Dendritic cell treated with granulocyte-macrophage colony-stimulating factor and Interleukin-4, amounts not matched to agents 40 ng/mL and 50 ng/mL, for 4 days (primary cell): ENCODE data around the gene DOCK9.

Experiments
- H3K27ac Mint-ChIP-seq: one replicate; pipeline ENCODE4 v1.8.0; 2022; ENCODE audit warnings: mild to moderate bottlenecking, mixed read lengths
- H3K27me3 Mint-ChIP-seq: one replicate; pipeline ENCODE4 v1.8.0; 2022; ENCODE audit warnings: mild to moderate bottlenecking, mixed read lengths
- H3K36me3 Mint-ChIP-seq: one replicate; pipeline ENCODE4 v1.8.0; 2022; ENCODE audit warnings: low read depth, mixed read lengths
- H3K4me1 Mint-ChIP-seq: one replicate; pipeline ENCODE4 v1.8.0; 2022; ENCODE audit warnings: low read depth, mixed read lengths
- H3K4me3 Mint-ChIP-seq: one replicate; pipeline ENCODE4 v1.8.0; 2022; ENCODE audit warnings: mild to moderate bottlenecking, moderate library complexity, mixed read lengths
- H3K9me3 Mint-ChIP-seq: one replicate; pipeline ENCODE4 v1.8.0; 2022; ENCODE audit warnings: mixed read lengths
- intact Hi-C: fragments of 100-400 bp; cut with micrococcal nuclease; formaldehyde crosslinking; loops from one replicate; pipeline ENCODE4 v1.15.0; 2022

DOCK9 gene

GRCh38 chr13:98959786-98960605 lies 17.9 kb downstream of the DOCK9 start:
- H3K4me3 Mint-ChIP-seq, result no peak overlapping the region
- peaks cover 12% of the 10 kb centered on the region for H3K27me3 Mint-ChIP-seq
- H3K9me3 Mint-ChIP-seq, result no peaks in the 10 kb centered on the region
- no peaks in the 10 kb centered on the region for H3K4me1 Mint-ChIP-seq
- H3K36me3 Mint-ChIP-seq, result no peaks in the 10 kb centered on the region
- no peak overlapping the region for H3K27ac Mint-ChIP-seq
- intact Hi-C loops, result no loop called here

- Mint-ChIP-seq H3K4me3 (no peak overlapping the region), H3K4me1 (no peaks in the 10 kb centered on the region), H3K27me3 (peaks cover 10% of the 10 kb centered on the region), H3K9me3 (no peaks in the 10 kb centered on the region), H3K36me3 (no peaks in the 10 kb centered on the region), H3K27ac (no peak overlapping the region)
- intact Hi-C loops, result no loop called here
Observed at GRCh38 chr13:98959291-98959690, 18.6 kb downstream of the DOCK9 start.

GRCh38 chr13:98958443-98958794 lies 19.4 kb downstream of the DOCK9 start:
- Mint-ChIP-seq H3K9me3 (no peaks in the 10 kb centered on the region), H3K27me3 (peaks cover 12% of the 10 kb centered on the region), H3K36me3 (no peaks in the 10 kb centered on the region), H3K27ac (no peak overlapping the region), H3K4me1 (no peaks in the 10 kb centered on the region), H3K4me3 (no peak overlapping the region)
- intact Hi-C loops, result no loop called here

- H3K9me3 Mint-ChIP-seq, result no peaks in the 10 kb centered on the region
- no peaks in the 10 kb centered on the region for H3K4me1 Mint-ChIP-seq
- no peak overlapping the region for H3K4me3 Mint-ChIP-seq
- intact Hi-C loops, result no loop called here
- no peaks in the 10 kb centered on the region for H3K36me3 Mint-ChIP-seq
- no peak overlapping the region for H3K27ac Mint-ChIP-seq
- peaks cover 10% of the 10 kb centered on the region for H3K27me3 Mint-ChIP-seq
Observed at GRCh38 chr13:98957731-98958442, 20.0 kb downstream of the DOCK9 start.

GRCh38 chr13:98955336-98955735 lies 22.5 kb downstream of the DOCK9 start:
- Mint-ChIP-seq H3K4me1 (no peaks in the 10 kb centered on the region), H3K27ac (no peak overlapping the region), H3K27me3 (peaks cover 7% of the 10 kb centered on the region), H3K36me3 (no peaks in the 10 kb centered on the region), H3K9me3 (no peaks in the 10 kb centered on the region), H3K4me3 (no peak overlapping the region)
- intact Hi-C loops, result no loop called here

GRCh38 chr13:98954313-98954712 lies 23.6 kb downstream of the DOCK9 start:
- H3K9me3 Mint-ChIP-seq, result no peaks in the 10 kb centered on the region
- no peak overlapping the region for H3K4me3 Mint-ChIP-seq
- intact Hi-C loops, result no loop called here
- peaks cover 7% of the 10 kb centered on the region for H3K27me3 Mint-ChIP-seq
- H3K4me1 Mint-ChIP-seq, result no peaks in the 10 kb centered on the region
- H3K27ac Mint-ChIP-seq, result no peak overlapping the region
- H3K36me3 Mint-ChIP-seq, result no peaks in the 10 kb centered on the region

- Mint-ChIP-seq H3K4me3 (no peak overlapping the region), H3K27me3 (peaks cover 18% of the 10 kb centered on the region), H3K9me3 (no peaks in the 10 kb centered on the region), H3K4me1 (no peaks in the 10 kb centered on the region), H3K27ac (no peak overlapping the region), H3K36me3 (no peaks in the 10 kb centered on the region)
- intact Hi-C loops, result no loop called here
Observed at GRCh38 chr13:98951266-98951665, 26.6 kb downstream of the DOCK9 start.

- no peaks in the 10 kb centered on the region for H3K4me1 Mint-ChIP-seq
- H3K36me3 Mint-ChIP-seq, result no peaks in the 10 kb centered on the region
- no peak overlapping the region for H3K27ac Mint-ChIP-seq
- peaks cover 21% of the 10 kb centered on the region for H3K27me3 Mint-ChIP-seq
- intact Hi-C loops, result no loop called here
- H3K9me3 Mint-ChIP-seq, result no peaks in the 10 kb centered on the region
- no peak overlapping the region for H3K4me3 Mint-ChIP-seq
Observed at GRCh38 chr13:98950705-98951104, 27.2 kb downstream of the DOCK9 start.

GRCh38 chr13:98947925-98948324 lies 29.9 kb downstream of the DOCK9 start:
- Mint-ChIP-seq H3K4me1 (no peaks in the 10 kb centered on the region), H3K36me3 (no peaks in the 10 kb centered on the region), H3K27me3 (peaks cover 21% of the 10 kb centered on the region), H3K27ac (no peak overlapping the region), H3K9me3 (no peaks in the 10 kb centered on the region), H3K4me3 (no peak overlapping the region)
- intact Hi-C loops, result no loop called here

GRCh38 chr13:98945863-98946605 lies 31.8 kb downstream of the DOCK9 start:
- no peaks in the 10 kb centered on the region for H3K9me3 Mint-ChIP-seq
- H3K27me3 Mint-ChIP-seq, result peaks cover 21% of the 10 kb centered on the region
- H3K36me3 Mint-ChIP-seq, result no peaks in the 10 kb centered on the region
- H3K27ac Mint-ChIP-seq, result no peak overlapping the region
- no peaks in the 10 kb centered on the region for H3K4me1 Mint-ChIP-seq
- intact Hi-C loops, result no loop called here
- H3K4me3 Mint-ChIP-seq, result no peak overlapping the region

- peaks cover 21% of the 10 kb centered on the region for H3K27me3 Mint-ChIP-seq
- no peaks in the 10 kb centered on the region for H3K4me1 Mint-ChIP-seq
- no peak overlapping the region for H3K4me3 Mint-ChIP-seq
- no peak overlapping the region for H3K27ac Mint-ChIP-seq
- intact Hi-C loops, result no loop called here
- H3K9me3 Mint-ChIP-seq, result no peaks in the 10 kb centered on the region
- H3K36me3 Mint-ChIP-seq, result no peaks in the 10 kb centered on the region
Observed at GRCh38 chr13:98944336-98944735, 33.5 kb downstream of the DOCK9 start.

- intact Hi-C loops, result no loop called here
- Mint-ChIP-seq H3K9me3 (no peaks in the 10 kb centered on the region), H3K27me3 (peaks cover 16% of the 10 kb centered on the region), H3K4me3 (no peak overlapping the region), H3K36me3 (no peaks in the 10 kb centered on the region), H3K27ac (no peak overlapping the region), H3K4me1 (no peaks in the 10 kb centered on the region)
Observed at GRCh38 chr13:98942997-98943396, 34.9 kb downstream of the DOCK9 start.

GRCh38 chr13:98942485-98942884 lies 35.4 kb downstream of the DOCK9 start:
- H3K9me3 Mint-ChIP-seq, result no peaks in the 10 kb centered on the region
- H3K27ac Mint-ChIP-seq, result no peak overlapping the region
- H3K4me3 Mint-ChIP-seq, result no peak overlapping the region
- H3K27me3 Mint-ChIP-seq, result peaks cover 15% of the 10 kb centered on the region
- intact Hi-C loops, result no loop called here
- H3K4me1 Mint-ChIP-seq, result no peaks in the 10 kb centered on the region
- H3K36me3 Mint-ChIP-seq, result no peaks in the 10 kb centered on the region

- intact Hi-C loops, result no loop called here
- H3K27me3 Mint-ChIP-seq, result peaks cover 11% of the 10 kb centered on the region
- H3K4me1 Mint-ChIP-seq, result no peaks in the 10 kb centered on the region
- no peaks in the 10 kb centered on the region for H3K36me3 Mint-ChIP-seq
- no peak overlapping the region for H3K4me3 Mint-ChIP-seq
- H3K27ac Mint-ChIP-seq, result no peak overlapping the region
- no peaks in the 10 kb centered on the region for H3K9me3 Mint-ChIP-seq
Observed at GRCh38 chr13:98941536-98941935, 36.3 kb downstream of the DOCK9 start.
